ENCODE measurements around the gene PSMG4.

DNA sequence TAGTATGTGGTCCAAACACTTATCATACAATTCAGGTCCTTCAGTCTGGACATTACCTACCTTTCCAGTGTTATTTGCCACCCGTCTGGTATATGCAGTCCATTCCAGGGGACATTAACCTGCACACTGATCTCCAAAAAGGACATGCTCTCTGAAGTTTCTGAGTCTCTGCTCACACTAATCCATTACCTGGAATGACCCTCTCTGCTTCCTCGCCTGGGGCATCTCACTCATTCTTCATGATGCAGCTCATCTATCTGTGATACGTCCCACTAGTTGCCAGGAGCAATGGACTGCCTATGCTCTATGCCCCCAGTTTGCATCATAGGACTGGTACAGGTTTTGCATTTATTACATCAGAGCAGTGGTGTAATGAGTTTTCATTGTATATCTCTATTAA is 25.4 kb upstream of the PSMG4 start:
- TF ChIP-seq, protein P1, sequence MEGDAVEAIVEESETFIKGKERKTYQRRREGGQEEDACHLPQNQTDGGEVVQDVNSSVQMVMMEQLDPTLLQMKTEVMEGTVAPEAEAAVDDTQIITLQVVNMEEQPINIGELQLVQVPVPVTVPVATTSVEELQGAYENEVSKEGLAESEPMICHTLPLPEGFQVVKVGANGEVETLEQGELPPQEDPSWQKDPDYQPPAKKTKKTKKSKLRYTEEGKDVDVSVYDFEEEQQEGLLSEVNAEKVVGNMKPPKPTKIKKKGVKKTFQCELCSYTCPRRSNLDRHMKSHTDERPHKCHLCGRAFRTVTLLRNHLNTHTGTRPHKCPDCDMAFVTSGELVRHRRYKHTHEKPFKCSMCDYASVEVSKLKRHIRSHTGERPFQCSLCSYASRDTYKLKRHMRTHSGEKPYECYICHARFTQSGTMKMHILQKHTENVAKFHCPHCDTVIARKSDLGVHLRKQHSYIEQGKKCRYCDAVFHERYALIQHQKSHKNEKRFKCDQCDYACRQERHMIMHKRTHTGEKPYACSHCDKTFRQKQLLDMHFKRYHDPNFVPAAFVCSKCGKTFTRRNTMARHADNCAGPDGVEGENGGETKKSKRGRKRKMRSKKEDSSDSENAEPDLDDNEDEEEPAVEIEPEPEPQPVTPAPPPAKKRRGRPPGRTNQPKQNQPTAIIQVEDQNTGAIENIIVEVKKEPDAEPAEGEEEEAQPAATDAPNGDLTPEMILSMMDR (IDR thresholded peaks at IDR 0.05; ENCODE audit: insufficient read depth, low read length, poor library complexity, severe bottlenecking) = no peak
- no peak for TF ChIP-seq EZH2phosphoT487 (conservative IDR thresholded peaks at IDR 0.05; ENCODE audit: low read length)
